Neural progenitor cell (in vitro differentiated cells): Measurements from ENCODE around the gene GPRIN2.

Experiments used
- CTCF ChIP-seq: fragments of 200-600 bp; sonication (generic); IDR thresholded peaks from 2 replicates; pipeline ENCODE4 v1.5.1; 2017; ENCODE audit warnings: antibody characterized with exemption, mild to moderate bottlenecking
- EZH2 ChIP-seq: fragments of 200-600 bp; sonication (generic); IDR thresholded peaks from 2 replicates; pipeline ENCODE4 v1.6.1; 2017; ENCODE audit warnings: antibody characterized with exemption, mild to moderate bottlenecking, moderate library complexity
- EZH2phosphoT487 ChIP-seq: fragments of 200-600 bp; sonication (generic); IDR thresholded peaks from 2 replicates; pipeline ENCODE4 v1.6.1; 2017; ENCODE audit warnings: antibody characterized with exemption

- TF ChIP-seq CTCF (no peak), EZH2 (no peak), EZH2phosphoT487 (no peak)
Observed at GRCh38 chr10:46525824-46526681, 30.4 kb downstream of the GPRIN2 start.
